LNCAP (cell line): ENCODE data around the gene UGT1A5.

Experiments
- CTCF ChIP-seq: fragments of 450-650 bp; IDR thresholded peaks from 2 replicates; pipeline ENCODE4 v1.5.1; 2017; ENCODE audit warnings: mild to moderate bottlenecking

UGT1A5 gene

GRCh38 chr2:233760043-233760442 lies 47.3 kb downstream of the UGT1A5 start, which contains the start of gene UGT1A1:
TSS of gene UGT1A1 (plus strand) at chr2:233760270. CDS start at chr2:233760288, 18 bp downstream.
- TF ChIP-seq CTCF = no peak

GRCh38 chr2:233761040-233761769 lies 48.5 kb downstream of the UGT1A5 start:
- no peak for TF ChIP-seq CTCF

GRCh38 chr2:233764264-233764663 lies 51.6 kb downstream of the UGT1A5 start:
- no peak for TF ChIP-seq CTCF

- TF ChIP-seq CTCF = no peak
Observed at GRCh38 chr2:233764761-233765160, 52.1 kb downstream of the UGT1A5 start.

GRCh38 chr2:233766416-233766815 lies 53.7 kb downstream of the UGT1A5 start:
- no peak for TF ChIP-seq CTCF

- TF ChIP-seq CTCF = no peak
Observed at GRCh38 chr2:233768076-233768475, 55.4 kb downstream of the UGT1A5 start.

GRCh38 chr2:233769260-233769659 lies 56.6 kb downstream of the UGT1A5 start:
- no peak for TF ChIP-seq CTCF

GRCh38 chr2:233772153-233772552 lies 59.4 kb downstream of the UGT1A5 start:
- no peak for TF ChIP-seq CTCF
